HCT116 (cell line): ENCODE measurements around the gene LSAMP.

Experiments used
- ATF3 ChIP-seq: IDR thresholded peaks from 2 replicates; pipeline ENCODE4 v1.6.1; 2012
- CEBPB ChIP-seq: IDR thresholded peaks from 2 replicates; pipeline ENCODE4 v1.6.1; 2012; ENCODE audit warnings: low read depth
- CTCF ChIP-seq, 3 experiments: fragments of 200-600 bp in 1 of 3; sonication (generic) in 1 of 3; IDR thresholded peaks in 2 of 3; conservative IDR thresholded peaks in 1 of 3; 2 replicates each; pipeline ENCODE4 v1.5.1; 2012 to 2017; ENCODE audit warnings: low read depth in 2 of 3, low read length in 2 of 3, antibody characterized with exemption in 1 of 3, borderline replicate concordance in 1 of 3, control low read depth in 1 of 3, mild to moderate bottlenecking in 1 of 3, mixed read lengths in 1 of 3, mixed run types in 1 of 3, moderate library complexity in 1 of 3; ENCODE audit not compliant: insufficient read depth in 1 of 3
- EZH2 ChIP-seq: fragments of 200-600 bp; sonication (generic); IDR thresholded peaks from 2 replicates; pipeline ENCODE4 v1.6.1; 2017; ENCODE audit warnings: antibody characterized with exemption, mixed run types
- JUND ChIP-seq: IDR thresholded peaks from 2 replicates; pipeline ENCODE4 v1.6.1; 2012
- MAX ChIP-seq: IDR thresholded peaks from 2 replicates; pipeline ENCODE4 v1.6.1; 2012
- POLR2A ChIP-seq: IDR thresholded peaks from 2 replicates; pipeline ENCODE4 v1.7.0; 2011; ENCODE audit warnings: borderline replicate concordance; ENCODE audit not compliant: insufficient read depth, insufficient read length; ENCODE audit errors: extremely low read depth
- RAD21 ChIP-seq: IDR thresholded peaks from 2 replicates; pipeline ENCODE4 v1.6.1; 2012; ENCODE audit warnings: low read depth, mild to moderate bottlenecking
- REST ChIP-seq: IDR thresholded peaks from 2 replicates; pipeline ENCODE4 v1.6.1; 2012; ENCODE audit warnings: low read depth
- SRF ChIP-seq: IDR thresholded peaks from 2 replicates; pipeline ENCODE4 v1.6.1; 2012; ENCODE audit warnings: low read depth
- TCF7L2 ChIP-seq: IDR thresholded peaks from 2 replicates; pipeline ENCODE4 v1.7.0; 2011; ENCODE audit warnings: borderline replicate concordance, inconsistent platforms; ENCODE audit not compliant: insufficient read depth, insufficient read length; ENCODE audit errors: extremely low read depth
- ZNF274 ChIP-seq: fragments of 200-500 bp; sonication (Bioruptor generic); IDR thresholded peaks from 2 replicates; pipeline ENCODE4 v1.6.1; 2014; ENCODE audit warnings: mild to moderate bottlenecking, low read depth, low read length, inconsistent platforms

- TF ChIP-seq JUND (no peak), CTCF (IDR thresholded peaks at IDR 0.05 in 2 of 3, conservative IDR thresholded peaks at IDR 0.05 in 1 of 3; ENCODE audit: borderline replicate concordance in 1 of 3, insufficient read depth in 1 of 3, low read depth in 2 of 3, low read length in 2 of 3) (no peak), RAD21 (no peak), SRF (no peak), ATF3 (no peak), POLR2A (no peak), TCF7L2 (no peak), REST (no peak), MAX (no peak), EZH2 (no peak), CEBPB (no peak), ZNF274 (no peak)
Measured at GRCh38 chr3:115877615-115877899, 567.7 kb downstream of the LSAMP start.
